Ascending aorta (tissue), 2 donors: Measurements from ENCODE around the gene TMEM219. TPM values are rescaled to one million over a fixed set of nuclear protein-coding genes. Genes with fewer than 3 reads are reported as not detected.

Experiments
- DNase-seq, 2 donors: peaks; one replicate each; pipeline ENCODE4 v3.0.0-alpha.2; 2019; ENCODE audit warnings: low spot score in 2 of 2
- H3K27ac ChIP-seq, 2 donors: fragments of 200-600 bp; sonication (generic); one replicate each; pipeline ENCODE4 v1.5.1; 2016 to 2017; ENCODE audit warnings: mild to moderate bottlenecking in 1 of 2
- H3K27me3 ChIP-seq: fragments of 200-600 bp; sonication (generic); one replicate; pipeline ENCODE4 v1.5.1; 2017
- H3K36me3 ChIP-seq, 2 donors: fragments of 200-600 bp; sonication (generic); one replicate each; pipeline ENCODE4 v1.5.1; 2016
- H3K4me1 ChIP-seq, 2 donors: fragments of 200-600 bp; sonication (generic); one replicate each; pipeline ENCODE4 v1.5.1; 2016 to 2017; ENCODE audit warnings: mild to moderate bottlenecking in 1 of 2
- H3K4me3 ChIP-seq, 2 donors: fragments of 200-600 bp; sonication (generic); one replicate each; pipeline ENCODE4 v1.5.1; 2016 to 2017; ENCODE audit warnings: mild to moderate bottlenecking in 1 of 2
- H3K9me3 ChIP-seq, 2 donors: fragments of 200-600 bp; sonication (generic); one replicate each; pipeline ENCODE4 v1.5.1; 2016
- intact Hi-C: fragments of 100-400 bp; cut with DNase I; formaldehyde crosslinking; loops from one replicate; pipeline ENCODE4 v1.15.1; 2023
- total RNA-seq: library from RNA; depleted of rRNA; stranded (reverse); fragments of >200 nt; gene quantifications from one replicate; pipeline ENCODE4 v1.1.0, GENCODE V29; 2016
- TF ChIP-seq, protein P1 (sequence below), 3 experiments: fragments of 200-600 bp in 2 of 3; fragments of 450-650 bp in 1 of 3; sonication (generic) in 2 of 3; IDR thresholded peaks; one replicate each; pipeline ENCODE4 v1.5.1; 2016 to 2019; ENCODE audit warnings: antibody characterized with exemption in 3 of 3, mild to moderate bottlenecking in 1 of 3, moderate library complexity in 1 of 3

Gene TMEM219
- total RNA-seq, 1 donor from 2014 or later, result 49.2 TPM

DNA sequence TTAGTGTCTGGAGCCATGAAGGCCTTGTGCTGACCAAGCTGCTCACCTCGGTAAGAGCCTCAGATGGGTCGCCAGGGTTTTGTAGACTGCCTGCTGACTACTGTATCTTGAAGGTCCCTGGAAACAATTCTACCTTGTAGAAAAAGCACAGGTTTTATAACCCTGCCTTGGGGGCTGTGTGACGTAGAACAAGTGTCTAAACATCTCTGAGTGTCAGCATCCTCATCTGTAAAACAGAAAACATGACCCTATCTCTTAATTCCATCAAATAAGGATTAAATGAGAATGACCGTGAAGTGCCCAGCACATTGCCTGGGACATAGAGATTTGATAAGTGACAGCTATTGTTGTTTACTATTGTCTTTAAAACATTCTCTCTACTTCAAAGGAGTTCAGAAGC, 6.3 kb downstream of the TMEM219 start:
- intact Hi-C loops, result no loop called here
- no peak for DNase-seq
- no peaks in the 10 kb centered on the region for H3K9me3 ChIP-seq
- H3K27me3 ChIP-seq, result no peaks in the 10 kb centered on the region
- H3K27ac ChIP-seq, result no peak overlapping the region
- no peak overlapping the region for H3K4me3 ChIP-seq
- TF ChIP-seq, protein P1, sequence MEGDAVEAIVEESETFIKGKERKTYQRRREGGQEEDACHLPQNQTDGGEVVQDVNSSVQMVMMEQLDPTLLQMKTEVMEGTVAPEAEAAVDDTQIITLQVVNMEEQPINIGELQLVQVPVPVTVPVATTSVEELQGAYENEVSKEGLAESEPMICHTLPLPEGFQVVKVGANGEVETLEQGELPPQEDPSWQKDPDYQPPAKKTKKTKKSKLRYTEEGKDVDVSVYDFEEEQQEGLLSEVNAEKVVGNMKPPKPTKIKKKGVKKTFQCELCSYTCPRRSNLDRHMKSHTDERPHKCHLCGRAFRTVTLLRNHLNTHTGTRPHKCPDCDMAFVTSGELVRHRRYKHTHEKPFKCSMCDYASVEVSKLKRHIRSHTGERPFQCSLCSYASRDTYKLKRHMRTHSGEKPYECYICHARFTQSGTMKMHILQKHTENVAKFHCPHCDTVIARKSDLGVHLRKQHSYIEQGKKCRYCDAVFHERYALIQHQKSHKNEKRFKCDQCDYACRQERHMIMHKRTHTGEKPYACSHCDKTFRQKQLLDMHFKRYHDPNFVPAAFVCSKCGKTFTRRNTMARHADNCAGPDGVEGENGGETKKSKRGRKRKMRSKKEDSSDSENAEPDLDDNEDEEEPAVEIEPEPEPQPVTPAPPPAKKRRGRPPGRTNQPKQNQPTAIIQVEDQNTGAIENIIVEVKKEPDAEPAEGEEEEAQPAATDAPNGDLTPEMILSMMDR (IDR thresholded peaks at IDR 0.05), result no peak
- peaks cover 0 to 5% of the 10 kb centered on the region in 2 donors for H3K4me1 ChIP-seq
- peaks cover 33% of the 10 kb centered on the region in 2 donors for H3K36me3 ChIP-seq

DNA sequence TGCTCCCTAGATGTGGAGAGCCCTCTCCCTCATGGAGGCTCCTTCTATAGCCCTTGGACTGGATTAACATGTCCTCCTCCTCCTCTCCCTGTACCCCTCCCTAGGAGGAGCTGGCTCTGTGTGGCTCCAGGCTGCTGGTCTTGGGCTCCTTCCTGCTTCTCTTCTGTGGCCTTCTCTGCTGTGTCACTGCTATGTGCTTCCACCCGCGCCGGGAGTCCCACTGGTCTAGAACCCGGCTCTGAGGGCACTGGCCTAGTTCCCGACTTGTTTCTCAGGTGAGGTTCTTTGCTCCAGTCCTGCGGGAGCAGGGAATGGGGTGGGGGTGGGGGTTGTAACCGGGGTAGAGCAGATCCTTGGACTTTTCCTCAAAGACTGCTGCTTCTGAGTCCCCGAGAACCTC, 9.4 kb downstream of the TMEM219 start:
- Histone ChIP-seq H3K9me3 (no peaks in the 10 kb centered on the region), H3K36me3 (peaks cover 33% of the 10 kb centered on the region in 2 donors), H3K4me1 (peaks cover 12 to 17% of the 10 kb centered on the region in 2 donors), H3K27ac (no peak overlapping the region), H3K27me3 (no peaks in the 10 kb centered on the region), H3K4me3 (no peak overlapping the region)
- TF ChIP-seq, protein P1 (IDR thresholded peaks at IDR 0.05), result no peak
- intact Hi-C loops, result loop anchor here (5.0 kb wide), 2 partner anchors 109 to 164 kb away; partner anchors contain the start of genes CDIPT and MAZ
- no peak for DNase-seq

DNA sequence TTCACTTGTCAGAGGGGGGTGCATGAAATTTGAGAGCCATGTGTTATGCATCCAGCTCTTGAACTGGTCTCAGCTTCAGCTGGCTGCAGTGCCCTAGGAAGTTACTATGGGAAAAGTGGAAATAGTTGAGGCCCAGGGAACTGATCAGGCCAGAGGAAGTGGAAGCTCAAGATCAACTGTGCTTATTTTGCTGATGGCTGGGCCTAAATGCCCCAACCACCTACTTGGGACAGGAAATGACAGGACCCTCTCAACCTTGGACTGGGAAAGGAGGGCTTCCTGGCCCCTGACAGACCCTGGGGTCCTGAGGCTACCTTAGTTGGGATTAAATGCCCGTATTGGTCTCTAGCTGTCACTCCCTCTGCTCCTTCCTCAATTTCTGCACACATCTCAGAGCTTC, 10.6 kb downstream of the TMEM219 start:
- no peak overlapping the region for H3K27ac ChIP-seq
- intact Hi-C loops, result loop anchor here (5.0 kb wide), 2 partner anchors 110 to 165 kb away; partner anchors contain the start of genes CDIPT and MAZ
- TF ChIP-seq, protein P1 (IDR thresholded peaks at IDR 0.05), result no peak
- peaks cover 29 to 33% of the 10 kb centered on the region in 2 donors for H3K36me3 ChIP-seq
- H3K27me3 ChIP-seq, result no peaks in the 10 kb centered on the region
- H3K4me3 ChIP-seq, result no peak overlapping the region
- no peak for DNase-seq
- H3K4me1 ChIP-seq, result peaks cover 12 to 24% of the 10 kb centered on the region in 2 donors
- no peaks in the 10 kb centered on the region for H3K9me3 ChIP-seq

DNA sequence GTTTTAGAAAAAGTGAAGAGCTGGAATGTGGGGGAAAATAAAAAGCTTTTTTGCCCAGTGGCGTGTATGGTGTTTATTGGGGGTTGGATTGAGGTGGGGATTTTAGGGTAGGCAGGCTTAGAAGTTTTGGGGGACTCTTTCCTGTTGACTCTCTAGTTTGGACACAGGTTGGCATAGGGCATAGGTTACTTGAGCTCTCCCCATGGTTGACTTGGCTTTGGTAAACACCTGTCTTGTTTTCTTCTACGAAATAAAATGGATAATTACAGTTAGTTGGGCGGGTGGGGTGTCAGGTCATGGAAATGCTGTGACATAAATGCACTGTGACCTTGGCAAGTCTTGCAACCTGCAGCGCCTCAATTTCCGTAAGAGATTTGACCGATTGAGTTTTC, 11.1 kb downstream of the TMEM219 start:
- intact Hi-C loops, result loop anchor here (1.0 to 5.0 kb wide), 5 partner anchors 12 to 166 kb away; partner anchors contain the start of genes CDIPT, INO80E, KCTD13 and MAZ
- Histone ChIP-seq H3K4me3 (peak overlapping the region in 1 of 2 donors; percentile 93), H3K27ac (no peak overlapping the region), H3K36me3 (peaks cover 27 to 34% of the 10 kb centered on the region in 2 donors), H3K27me3 (no peaks in the 10 kb centered on the region), H3K4me1 (peaks cover 12 to 24% of the 10 kb centered on the region in 2 donors), H3K9me3 (no peaks in the 10 kb centered on the region)
- no peak for DNase-seq
- TF ChIP-seq, protein P1 (IDR thresholded peaks at IDR 0.05), result no peak

DNA sequence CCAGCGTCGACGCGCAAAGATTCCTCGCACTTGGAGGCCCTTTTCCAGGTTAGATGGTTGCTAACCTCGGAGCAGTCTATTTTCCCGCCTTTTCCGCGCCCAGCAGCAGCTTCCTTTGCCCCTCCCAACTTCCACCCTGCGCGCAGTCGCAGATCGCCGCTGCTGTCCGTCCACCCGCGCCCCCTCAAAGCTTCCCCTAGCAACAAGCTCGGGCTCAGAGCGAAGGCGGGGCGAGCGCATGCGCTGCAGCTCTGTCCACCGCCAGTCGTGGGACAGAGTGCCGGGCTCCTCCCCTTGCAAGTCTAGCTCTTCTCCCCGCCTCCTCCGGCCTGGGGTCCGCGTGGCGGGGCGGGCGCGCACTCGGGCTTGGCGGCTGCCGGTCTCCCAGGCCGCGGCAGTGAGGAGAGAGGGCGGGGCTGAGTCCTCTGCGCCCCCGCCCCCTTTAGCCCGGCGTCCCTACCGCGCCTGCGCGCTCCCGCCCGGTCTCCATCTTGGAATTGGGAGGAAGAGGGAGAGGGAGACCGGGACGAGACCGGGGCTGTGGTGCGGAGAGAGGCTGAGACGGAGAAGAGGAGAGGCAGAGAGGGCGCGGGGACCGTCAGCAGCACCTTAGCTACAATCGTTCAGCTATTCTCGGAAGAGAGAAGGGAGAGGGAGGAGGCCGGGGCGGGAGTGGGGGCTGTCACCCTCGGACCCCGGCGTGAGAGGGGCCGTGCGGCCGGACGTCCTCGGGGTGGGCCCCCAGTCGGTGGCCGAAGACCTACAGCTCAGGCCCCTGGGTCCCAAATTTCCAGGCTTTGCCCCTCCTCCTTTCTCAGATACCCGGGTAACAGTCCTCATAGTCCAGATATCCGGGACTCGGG, 11.7 kb downstream of the TMEM219 start, which contains the start of gene TAOK2:
TSS of gene TAOK2 (plus strand) at position 485 of the 863 bp plus-strand sequence. CDS start 3,905 bp downstream, outside the sequence.
- H3K9me3 ChIP-seq, result no peaks in the 10 kb centered on the region
- TF ChIP-seq, protein P1 (IDR thresholded peaks at IDR 0.05), result no peak
- H3K27ac ChIP-seq, result peak within 1 kb of the TSS; percentile 85 to 90
- H3K4me1 ChIP-seq, result peaks cover 12 to 24% of the 10 kb centered on the region in 2 donors
- intact Hi-C loops, result loop anchor here (1.0 to 5.0 kb wide), 5 partner anchors 12 to 166 kb away; partner anchors contain the start of genes CDIPT, INO80E, KCTD13 and MAZ
- peaks cover 25 to 34% of the 10 kb centered on the region in 2 donors for H3K36me3 ChIP-seq
- peak; percentile 94 to 99 for DNase-seq
- no peaks in the 10 kb centered on the region for H3K27me3 ChIP-seq
- H3K4me3 ChIP-seq, result peak within 1 kb of the TSS; percentile 80 to 93
